WTC11 (cell line): ENCODE measurements around the gene ELOVL2.

Source experiments
- ATF1 ChIP-seq: sonication (generic); formaldehyde crosslinking; IDR thresholded peaks from 2 replicates; pipeline ENCODE4 v1.8.1; 2023; ENCODE audit warnings: mild to moderate bottlenecking, moderate library complexity, missing genetic modification reagents
- CTCF ChIP-seq: fragments of 200-600 bp; IDR thresholded peaks from 2 replicates; pipeline ENCODE4 v1.8.0; 2022; ENCODE audit warnings: antibody characterized with exemption
- ESRRA ChIP-seq: sonication (generic); formaldehyde crosslinking; IDR thresholded peaks from 2 replicates; pipeline ENCODE4 v1.8.1; 2022; ENCODE audit warnings: mild to moderate bottlenecking, missing genetic modification reagents, borderline replicate concordance
- FOXP1 ChIP-seq: sonication (generic); formaldehyde crosslinking; IDR thresholded peaks from 2 replicates; pipeline ENCODE4 v1.8.0; 2022; ENCODE audit warnings: missing genetic modification reagents, mild to moderate bottlenecking, moderate library complexity, borderline replicate concordance
- TEAD4 ChIP-seq: sonication (generic); formaldehyde crosslinking; IDR thresholded peaks from 2 replicates; pipeline ENCODE4 v1.8.0; 2022; ENCODE audit warnings: mild to moderate bottlenecking, missing genetic modification reagents
- TP53 ChIP-seq: sonication (generic); formaldehyde crosslinking; IDR thresholded peaks from 2 replicates; pipeline ENCODE4 v1.8.1; 2023; ENCODE audit warnings: mild to moderate bottlenecking, missing genetic modification reagents
- USF2 ChIP-seq: sonication (generic); formaldehyde crosslinking; IDR thresholded peaks from 2 replicates; pipeline ENCODE4 v1.8.1; 2023; ENCODE audit warnings: mild to moderate bottlenecking, missing genetic modification reagents, moderate library complexity
- ZBTB21 ChIP-seq: sonication (generic); formaldehyde crosslinking; IDR thresholded peaks from 2 replicates; pipeline ENCODE4 v1.8.1; 2023; ENCODE audit warnings: mild to moderate bottlenecking, missing genetic modification reagents, borderline replicate concordance
- ZNF232 ChIP-seq: sonication (generic); formaldehyde crosslinking; IDR thresholded peaks from 2 replicates; pipeline ENCODE4 v1.8.0; 2022; ENCODE audit warnings: mild to moderate bottlenecking, missing genetic modification reagents
- TF ChIP-seq, protein P1 (sequence below): sonication (generic); formaldehyde crosslinking; IDR thresholded peaks from 2 replicates; pipeline ENCODE4 v1.8.0; 2022; ENCODE audit warnings: mild to moderate bottlenecking, missing genetic modification reagents
- TF ChIP-seq, protein P2 (sequence below): sonication (generic); formaldehyde crosslinking; IDR thresholded peaks from 2 replicates; pipeline ENCODE4 v1.8.1; 2022; ENCODE audit warnings: low read depth, missing genetic modification reagents, borderline replicate concordance

GRCh38 chr6:10949579-10950490 lies 94.3 kb downstream of the ELOVL2 start:
- TF ChIP-seq CTCF (no peak), ATF1 (CRISPR knock-in tag) (no peak), ZNF232 (CRISPR knock-in tag) (no peak), ESRRA (no peak), FOXP1 (CRISPR knock-in tag) (no peak), USF2 (no peak), ZBTB21 (no peak), TEAD4 (CRISPR knock-in tag) (no peak), TP53 (CRISPR knock-in tag) (no peak)
- TF ChIP-seq, protein P1, sequence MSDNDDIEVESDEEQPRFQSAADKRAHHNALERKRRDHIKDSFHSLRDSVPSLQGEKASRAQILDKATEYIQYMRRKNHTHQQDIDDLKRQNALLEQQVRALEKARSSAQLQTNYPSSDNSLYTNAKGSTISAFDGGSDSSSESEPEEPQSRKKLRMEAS (CRISPR knock-in tag), result no peak
- TF ChIP-seq, protein P2, sequence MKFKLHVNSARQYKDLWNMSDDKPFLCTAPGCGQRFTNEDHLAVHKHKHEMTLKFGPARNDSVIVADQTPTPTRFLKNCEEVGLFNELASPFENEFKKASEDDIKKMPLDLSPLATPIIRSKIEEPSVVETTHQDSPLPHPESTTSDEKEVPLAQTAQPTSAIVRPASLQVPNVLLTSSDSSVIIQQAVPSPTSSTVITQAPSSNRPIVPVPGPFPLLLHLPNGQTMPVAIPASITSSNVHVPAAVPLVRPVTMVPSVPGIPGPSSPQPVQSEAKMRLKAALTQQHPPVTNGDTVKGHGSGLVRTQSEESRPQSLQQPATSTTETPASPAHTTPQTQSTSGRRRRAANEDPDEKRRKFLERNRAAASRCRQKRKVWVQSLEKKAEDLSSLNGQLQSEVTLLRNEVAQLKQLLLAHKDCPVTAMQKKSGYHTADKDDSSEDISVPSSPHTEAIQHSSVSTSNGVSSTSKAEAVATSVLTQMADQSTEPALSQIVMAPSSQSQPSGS (CRISPR knock-in tag), result no peak
